ENCODE data around the gene CDCA8. TPM values are rescaled to one million over a fixed set of nuclear protein-coding genes. Genes with fewer than 3 reads are reported as not detected.
A peak's percentile ranks its signal among the peaks of the same experiment; 100 is the strongest.

The CDCA8 gene
- 7.0 TPM for polyA plus RNA-seq (ENCODE audit: insufficient read length)

DNA sequence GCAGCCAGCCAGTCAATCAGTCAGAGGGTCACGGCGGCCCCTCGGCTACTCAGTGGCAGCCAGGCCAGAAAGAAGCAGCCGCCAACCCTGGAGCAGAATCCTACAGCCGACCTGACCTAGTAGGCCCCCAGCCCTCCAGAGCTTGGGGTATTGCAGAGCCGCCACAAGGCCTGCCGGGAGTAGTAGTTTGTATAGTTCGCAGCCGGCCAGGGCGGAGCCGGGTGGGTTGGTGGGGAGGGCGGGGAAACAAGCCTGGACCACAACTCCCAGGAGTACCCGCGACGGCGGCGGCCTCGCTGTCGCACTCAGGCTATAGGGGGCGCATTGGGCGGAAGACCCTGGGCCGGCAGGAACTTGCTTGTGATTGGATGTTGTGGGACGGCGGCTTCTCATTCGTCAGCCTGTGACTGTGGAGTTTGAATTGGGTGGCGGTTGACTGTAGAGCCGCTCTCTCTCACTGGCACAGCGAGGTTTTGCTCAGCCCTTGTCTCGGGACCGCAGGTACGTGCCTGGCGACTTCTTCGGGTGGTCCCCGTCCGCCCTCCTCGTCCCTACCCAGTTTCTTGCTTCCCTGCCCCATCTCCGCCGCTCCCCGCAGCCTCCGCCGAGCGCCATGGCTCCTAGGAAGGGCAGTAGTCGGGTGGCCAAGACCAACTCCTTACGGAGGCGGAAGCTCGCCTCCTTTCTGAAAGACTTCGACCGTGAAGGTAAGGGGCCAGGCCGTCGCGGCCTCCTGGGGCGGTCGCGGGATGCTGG, at the start of gene CDCA8:
CDCA8 (plus strand) TSS at position 439 of the 756 bp plus-strand sequence; CDS start at position 614, 175 bp downstream.
- peak; percentile 93 for DNase-seq (ENCODE audit: low read depth)

DNA sequence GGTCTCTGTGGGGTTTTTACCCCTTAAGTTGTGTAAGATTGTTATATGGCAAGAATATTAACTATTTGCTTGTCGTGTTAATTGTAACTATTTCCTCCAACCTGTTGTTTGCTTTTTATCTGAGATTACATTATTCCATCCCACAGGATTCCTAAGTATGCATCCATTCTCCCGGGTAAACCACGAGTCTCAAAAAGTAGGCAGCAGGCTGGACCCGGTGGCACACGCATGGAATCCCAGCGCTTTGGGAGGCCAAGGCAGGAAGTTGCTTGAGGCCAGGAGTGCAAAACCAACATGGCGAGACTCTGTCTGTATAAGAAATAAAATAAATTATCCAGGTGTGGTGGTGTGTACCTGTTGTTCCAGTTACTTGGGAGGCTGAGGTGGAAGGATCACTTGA, 45.0 kb upstream of the CDCA8 start:
- DNase-seq (ENCODE audit: low read depth): no peak

DNA sequence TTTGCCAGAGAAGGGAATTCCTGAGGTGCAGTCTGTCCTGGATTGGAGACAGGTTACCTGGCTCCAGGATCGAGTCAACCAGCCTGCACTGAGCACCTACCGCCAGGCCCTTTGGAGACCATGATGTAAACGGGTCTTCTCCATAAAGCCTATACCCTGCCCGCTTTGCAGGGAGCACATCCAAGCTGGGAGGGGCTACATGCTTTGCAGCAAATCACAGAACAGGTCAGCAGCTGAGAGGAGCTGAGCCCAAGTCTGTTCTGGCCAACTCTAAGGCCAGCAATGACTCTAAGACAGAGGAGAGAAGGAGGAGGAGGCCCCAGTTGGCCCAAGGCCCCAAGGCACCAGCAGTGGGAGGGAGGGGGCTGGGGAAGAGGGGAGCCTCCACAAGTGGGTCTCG, 42.1 kb upstream of the CDCA8 start:
- DNase-seq (ENCODE audit: low read depth): no peak

DNA sequence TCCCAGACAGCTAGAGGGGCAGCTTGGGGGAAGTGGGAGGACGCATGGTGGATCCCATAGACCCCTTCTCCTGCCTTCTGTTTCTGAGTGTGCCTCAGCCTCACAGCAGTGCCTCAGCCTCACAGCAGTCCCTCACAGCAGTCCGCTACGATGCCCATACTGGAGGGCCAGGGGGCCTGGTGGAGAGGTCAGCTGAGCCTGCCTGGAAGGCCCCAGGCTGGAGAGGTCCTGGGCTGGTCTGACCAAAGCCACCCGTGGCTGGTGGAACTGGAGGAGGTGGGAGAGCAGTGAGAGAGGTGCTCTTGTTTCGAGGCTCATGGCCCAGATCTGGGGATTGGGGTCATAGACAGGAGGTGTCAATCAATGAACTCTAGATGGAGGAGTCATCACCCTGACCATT, 41.6 kb upstream of the CDCA8 start:
- DNase-seq (ENCODE audit: low read depth): no peak

DNA sequence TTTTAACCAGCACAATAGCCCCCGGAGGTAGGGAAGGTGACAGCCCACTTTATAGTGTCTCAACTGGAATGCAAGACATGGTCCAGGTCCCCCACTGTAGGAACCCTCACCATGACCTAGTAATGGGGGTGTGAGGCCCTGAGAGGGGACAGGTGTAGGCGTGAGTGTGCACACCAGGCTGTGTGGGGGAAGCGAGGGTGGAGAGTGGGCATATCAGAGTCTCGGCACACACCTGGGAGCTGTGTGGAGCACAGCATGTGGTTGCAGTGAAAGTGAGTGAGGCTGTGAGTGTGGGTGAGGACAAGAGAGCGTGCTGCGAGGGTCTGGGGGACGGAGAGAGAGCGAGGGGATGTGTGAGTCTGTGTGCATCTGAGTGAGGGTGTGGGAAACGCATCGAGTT, 40.5 kb upstream of the CDCA8 start:
- no peak for DNase-seq (ENCODE audit: low read depth)

DNA sequence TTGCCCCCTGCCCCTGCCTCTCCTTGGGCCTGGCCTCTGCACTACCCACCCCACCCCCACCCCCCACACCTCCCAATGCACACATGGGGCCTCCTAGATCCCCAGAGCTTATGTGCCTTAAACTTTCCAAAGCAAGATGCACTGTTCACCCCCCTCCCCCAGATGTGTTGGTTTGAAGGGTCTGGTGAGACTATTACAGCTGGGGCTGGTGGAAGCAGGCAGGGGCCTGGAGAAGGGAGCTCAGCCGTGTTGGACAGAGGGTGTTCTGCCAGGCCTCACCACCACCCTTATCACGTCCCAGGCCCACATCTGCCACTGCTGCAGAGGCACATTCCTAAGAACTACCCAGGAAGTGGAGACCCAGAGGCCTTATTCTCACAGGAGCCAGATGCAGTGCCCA, 39.3 kb upstream of the CDCA8 start:
- no peak for DNase-seq (ENCODE audit: low read depth)

DNA sequence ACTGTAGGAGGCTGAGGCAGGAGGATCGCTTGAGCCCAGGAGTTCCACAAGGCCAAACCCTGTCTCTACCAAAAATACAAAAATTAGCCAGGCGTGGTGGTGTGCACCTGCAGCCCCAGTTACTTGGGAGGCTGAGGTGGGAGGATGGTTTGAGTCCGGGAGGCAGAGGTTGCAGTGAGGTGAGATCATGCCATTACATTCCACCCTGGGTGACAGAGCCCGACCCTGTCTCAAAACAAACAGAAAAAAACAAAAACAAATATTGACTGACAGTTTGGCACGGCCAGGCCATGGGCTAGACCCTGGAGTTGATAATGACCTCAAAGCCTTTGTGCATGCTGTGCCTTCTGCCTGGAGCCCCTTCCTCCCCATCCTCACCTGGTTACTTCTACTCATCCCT, 38.4 kb upstream of the CDCA8 start:
- DNase-seq (ENCODE audit: low read depth): no peak

DNA sequence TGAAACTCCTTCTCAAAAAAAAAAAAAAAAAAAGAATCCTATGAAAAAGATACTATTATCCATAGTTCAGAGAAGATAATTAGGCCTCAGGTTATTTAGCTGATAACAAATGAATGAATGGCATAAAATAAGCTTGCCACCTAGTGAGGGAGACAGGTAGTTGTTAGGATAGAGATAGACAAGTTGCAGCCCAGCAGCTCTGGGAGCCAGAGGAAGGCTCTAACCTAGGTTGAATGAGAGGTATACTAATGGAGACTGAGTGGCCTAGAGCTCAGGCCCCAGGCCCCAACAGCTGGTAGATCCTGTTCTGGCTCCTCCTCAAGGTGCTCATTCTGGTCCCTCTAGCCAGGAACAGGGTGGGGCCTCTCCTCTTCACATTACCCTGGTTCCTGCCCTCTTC, 37.0 kb upstream of the CDCA8 start:
- DNase-seq (ENCODE audit: low read depth): no peak

DNA sequence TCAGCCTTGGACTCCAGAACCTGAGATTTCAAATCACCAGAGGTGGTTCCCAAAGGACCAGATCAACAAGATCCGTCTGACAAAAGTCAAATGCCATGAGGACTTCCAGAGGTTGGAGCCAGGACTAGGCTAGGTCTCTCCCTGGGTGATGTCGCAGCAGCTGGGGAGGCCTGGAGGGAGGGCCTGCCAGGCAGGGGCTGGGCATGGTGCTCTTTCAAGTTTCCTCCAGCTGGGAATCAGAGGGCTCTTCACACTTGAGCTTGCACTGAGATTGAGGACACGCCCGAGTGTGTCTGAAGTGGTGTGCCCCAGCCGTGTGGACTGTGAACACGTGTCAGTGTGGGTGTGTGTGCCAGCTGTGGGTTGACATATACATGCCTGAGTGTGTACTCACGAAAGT, 36.3 kb upstream of the CDCA8 start:
- DNase-seq (ENCODE audit: low read depth): no peak

DNA sequence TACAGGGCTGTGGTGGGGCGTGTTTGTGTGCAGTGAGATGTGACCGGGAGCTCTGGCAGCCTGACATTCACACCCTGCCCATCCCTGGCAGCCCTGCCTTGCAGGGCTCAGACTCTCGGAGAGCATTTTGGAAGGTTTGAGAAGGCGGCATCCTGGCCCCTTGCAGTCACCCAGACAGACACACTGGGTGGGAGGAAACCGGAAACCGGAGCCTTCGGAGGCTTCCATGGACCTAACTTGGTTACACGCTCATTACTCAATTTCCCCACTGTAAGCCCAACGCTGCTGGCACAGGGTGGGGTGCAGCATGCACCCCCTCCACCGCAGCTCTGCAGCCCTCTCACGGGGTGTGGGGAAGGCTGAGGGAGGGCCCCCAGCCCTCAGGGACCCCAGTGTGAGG, 35.4 kb upstream of the CDCA8 start:
- no peak for DNase-seq (ENCODE audit: low read depth)

DNA sequence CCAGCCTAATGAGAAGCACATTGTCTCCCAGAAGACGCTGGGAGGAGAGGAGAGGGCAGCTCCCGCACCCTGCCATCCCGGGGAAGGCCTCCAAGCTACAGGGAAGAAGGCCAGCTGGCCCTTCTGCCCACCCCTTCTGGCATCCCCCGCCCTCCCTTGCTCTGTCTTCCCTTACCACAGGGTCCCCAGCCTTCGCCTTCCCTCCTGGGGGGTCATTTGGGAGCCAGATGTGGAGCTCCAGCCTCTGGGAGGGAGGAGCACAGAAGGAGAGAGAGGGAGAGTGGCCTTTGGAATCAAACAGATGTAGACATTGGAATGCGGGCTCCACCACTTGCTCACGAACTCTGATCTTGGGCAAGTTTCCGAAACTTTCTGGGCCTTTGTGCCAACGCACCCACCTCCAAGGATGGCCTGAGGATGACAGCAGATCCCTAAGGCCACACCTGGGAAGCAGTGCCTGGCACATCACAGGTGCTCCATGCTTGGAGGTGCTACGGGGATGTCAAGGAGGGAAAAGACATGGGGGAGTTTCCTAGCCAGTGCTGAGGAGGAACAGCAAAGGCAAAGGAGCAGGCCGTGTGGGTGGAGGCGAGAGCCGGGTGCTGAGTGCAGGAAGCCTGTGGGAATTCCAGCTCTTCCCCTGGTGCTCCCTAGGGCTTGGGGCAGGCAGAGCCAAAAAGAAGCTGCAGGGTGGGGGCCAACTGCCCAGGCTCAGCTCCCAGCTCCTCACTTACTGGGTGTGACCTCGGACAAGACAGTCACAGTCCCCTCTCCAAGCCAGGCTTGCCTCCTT, 34.5 kb upstream of the CDCA8 start:
- no peak for DNase-seq (ENCODE audit: low read depth)

DNA sequence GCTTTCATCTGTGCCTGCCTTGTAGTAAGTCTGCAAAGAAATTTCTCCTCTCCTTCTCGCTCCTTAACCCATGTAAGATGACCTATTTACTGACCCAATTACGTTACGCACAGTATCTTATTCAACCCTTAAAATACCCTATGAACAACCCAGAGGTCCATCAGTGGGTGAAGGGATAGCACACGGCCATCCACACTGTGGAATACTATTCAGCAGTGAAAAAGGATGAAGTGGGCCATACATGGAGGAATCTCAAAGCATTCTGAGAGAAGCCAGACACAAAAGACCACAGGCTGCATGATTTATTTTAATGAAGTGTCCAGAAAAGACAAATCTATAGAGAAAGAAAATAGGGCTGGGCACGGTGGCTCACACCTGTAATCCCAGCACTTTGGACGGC, 33.8 kb upstream of the CDCA8 start:
- no peak for DNase-seq (ENCODE audit: low read depth)

DNA sequence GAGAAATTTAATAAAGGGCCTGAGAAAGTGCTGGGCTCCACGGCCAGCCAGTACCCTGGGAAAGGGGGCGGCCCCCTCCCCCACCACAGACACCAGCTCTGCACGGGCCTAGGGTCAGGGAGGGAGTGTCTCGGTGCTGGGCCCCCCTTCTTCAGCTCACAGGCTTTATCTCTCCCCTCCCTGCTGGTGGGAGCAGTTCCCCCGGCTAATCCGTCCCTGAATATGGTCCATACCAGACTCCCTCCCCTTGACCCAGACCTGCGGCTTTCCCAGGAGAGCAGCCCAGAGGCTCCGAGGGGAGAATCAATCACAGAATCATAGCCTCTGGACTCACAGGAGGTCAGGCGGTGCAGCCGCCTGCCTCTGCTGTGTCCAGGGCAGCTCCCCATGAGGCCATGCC, 31.7 kb upstream of the CDCA8 start:
- DNase-seq (ENCODE audit: low read depth): no peak

DNA sequence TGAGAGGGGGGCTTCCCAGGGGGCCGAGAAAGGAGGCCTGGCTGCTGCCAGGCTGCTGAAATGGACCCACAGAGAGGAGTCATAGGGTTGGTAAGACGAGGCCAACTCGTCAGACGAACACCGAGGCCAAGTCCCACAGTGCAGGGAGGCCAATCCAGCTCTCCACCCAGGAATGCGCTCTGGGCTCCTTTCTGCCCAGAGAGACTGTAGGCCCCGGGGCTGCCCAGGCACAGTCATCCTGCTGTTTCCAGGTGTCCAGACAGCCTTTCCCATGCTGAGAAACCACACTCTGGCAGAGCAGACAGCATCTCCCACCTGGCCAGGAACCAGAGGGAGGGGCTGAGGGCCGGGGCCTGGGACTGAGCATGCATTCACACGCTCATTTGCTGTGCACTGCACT, 30.9 kb upstream of the CDCA8 start:
- DNase-seq (ENCODE audit: low read depth): no peak

DNA sequence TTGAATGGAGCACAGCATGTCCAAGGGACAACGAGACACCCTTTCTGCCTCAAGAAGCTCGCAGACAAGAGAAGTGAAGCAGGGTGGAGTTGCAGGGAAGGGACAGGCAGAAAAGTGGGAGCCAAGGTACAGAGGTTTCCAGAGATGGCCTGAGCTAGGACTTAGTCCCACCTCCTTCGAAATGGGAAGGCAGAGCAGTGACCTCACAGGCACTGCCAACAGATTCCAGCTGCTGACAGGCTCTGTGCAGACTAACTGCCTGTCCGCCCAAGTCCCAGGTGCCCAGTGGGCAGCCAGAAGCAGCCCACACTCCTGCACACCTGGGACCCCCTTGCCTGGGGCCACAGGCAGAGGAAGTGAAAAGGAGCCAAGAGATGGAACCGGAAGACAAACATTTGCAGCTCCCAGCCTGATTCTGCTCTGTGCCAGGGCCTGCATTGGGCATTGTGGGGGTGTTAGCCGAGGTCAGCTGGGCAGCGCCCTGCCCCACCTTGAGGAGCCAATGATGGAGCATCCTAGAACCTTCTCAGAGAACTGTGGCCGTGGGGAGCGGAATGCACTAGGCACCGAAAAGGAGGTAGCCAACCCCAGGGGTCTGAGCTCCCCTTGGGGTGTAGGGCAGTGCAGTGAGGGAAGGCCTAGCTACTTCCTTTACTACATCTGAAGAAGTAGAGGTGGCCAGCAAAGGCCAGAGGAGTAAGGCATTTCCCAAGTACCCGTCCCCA, 30.1 kb upstream of the CDCA8 start:
- no peak for DNase-seq (ENCODE audit: low read depth)

DNA sequence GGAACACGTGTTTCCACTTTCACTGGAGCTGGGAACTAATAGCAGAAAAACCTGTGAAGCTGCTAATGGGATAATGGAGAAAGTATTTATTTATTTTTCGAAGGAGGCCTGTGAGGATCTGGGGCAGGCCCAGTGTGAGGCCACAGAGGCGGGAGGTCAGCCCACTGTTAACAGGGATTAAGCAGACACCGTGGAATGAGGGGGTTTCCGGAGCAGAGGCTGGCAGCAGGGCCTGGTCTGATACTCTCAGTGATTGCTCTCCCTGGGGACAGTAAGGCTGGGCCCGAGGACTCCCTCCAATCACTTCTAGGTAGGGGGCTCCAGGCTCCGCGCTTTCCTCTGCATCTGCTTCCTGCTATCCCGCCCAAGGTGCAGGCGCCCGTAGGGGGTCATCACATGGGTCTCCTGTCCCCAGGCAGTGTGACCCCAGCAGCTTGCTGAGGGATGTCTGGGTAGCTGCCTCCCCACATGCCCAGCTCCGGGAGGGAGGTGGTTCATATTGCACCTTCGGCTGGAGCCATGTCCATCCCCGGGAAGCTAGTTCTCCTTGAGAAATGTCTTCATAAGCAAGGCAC, 28.8 kb upstream of the CDCA8 start:
- DNase-seq (ENCODE audit: low read depth): no peak

DNA sequence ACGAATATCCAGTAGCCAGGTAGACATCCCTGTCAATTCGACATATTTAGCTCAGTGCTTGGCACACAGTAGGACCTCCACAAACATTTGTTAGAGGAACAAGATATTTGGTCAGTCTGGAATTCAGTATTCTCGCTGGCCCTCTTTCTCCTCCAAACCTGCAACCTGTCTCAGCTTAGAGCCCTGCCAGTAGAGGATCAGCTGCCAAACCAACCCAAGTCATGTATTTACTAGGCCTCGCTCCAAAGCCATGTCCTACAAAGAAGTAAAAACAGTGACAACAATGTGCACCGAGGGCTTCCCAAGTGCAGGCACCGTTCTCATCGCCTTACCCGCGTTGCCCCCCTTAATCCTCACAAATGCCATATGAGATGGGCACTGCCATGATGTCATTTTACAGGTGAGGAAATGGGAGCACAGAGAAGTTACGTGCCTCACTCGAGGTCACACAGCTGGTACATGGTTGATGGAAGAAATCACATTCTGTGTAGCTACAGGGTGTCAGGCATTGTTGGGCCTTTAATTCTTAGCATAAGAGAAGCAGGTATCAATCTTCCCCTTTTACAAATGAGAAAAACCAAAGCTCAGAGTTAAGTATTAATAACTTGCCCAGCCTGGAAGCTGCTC, 26.0 kb upstream of the CDCA8 start:
- DNase-seq (ENCODE audit: low read depth): no peak

DNA sequence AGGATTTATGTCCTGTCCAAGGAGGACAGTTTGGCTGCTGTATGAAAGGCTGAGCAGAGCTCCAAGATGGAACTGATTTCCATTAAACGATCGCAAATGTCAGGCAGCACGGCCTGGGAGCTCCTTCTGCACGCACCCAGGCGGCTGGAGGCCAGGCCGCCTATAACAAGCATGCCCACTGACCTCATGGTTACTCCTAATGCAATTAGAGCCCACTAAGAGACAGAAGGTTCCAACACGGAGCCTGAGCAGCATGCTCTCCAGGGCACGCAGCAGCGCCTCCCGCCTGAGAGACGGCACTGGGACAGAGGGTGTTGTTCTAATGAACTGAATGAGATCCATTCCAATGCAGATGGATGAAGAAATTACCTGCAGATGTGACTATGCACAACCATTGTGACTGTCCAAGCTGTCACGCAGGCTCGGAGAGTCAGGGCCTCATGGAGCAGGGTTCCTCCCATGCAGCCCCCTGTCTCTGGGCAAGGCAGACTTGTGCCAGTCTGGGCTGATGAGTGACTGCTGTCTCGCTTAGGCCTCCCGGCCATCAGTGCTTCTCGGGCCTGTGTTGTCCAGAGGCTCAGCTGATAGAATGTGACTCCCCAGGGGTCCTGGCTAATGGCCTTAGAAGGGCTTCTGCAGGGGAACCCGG, 25.2 kb upstream of the CDCA8 start:
- DNase-seq (ENCODE audit: low read depth): peak; percentile 16

DNA sequence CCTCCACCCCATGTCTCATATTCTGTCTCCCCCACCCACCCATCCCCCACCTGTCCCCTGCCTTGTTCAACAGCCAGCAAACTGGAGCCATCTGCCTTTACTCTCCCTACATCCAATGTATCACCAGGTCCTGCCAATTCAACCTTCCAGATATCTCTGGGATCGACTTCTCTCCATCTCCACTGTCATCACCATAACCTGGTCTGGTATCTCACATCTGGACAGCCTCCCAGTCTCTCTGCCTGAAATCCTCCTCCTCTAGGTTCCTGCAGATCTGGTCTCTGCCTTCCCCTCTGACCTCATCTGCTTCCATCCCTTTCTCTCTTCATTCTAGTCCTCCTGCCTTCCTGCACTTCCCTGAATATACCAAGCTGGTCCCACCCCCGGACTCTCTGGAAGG, 22.2 kb upstream of the CDCA8 start:
- DNase-seq (ENCODE audit: low read depth): no peak

DNA sequence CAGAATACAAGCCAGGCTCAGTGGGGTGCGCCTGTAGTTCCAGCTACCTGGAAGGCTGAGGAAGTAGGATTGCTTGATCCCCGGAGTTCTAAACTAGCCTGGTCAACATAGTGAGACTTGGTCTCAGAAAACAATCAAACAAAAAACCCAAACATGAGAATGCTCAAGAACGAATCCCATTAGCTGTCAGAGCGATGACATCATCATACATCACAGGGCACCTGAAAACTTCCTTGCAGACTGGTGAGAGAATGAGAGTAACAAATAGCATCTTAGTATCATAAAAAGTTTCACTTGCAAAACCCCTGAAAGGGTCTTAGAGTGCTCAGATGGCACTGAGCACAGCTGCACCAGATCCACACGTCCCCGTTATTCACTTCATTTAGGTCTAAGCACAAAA, 21.1 kb upstream of the CDCA8 start:
- no peak for DNase-seq (ENCODE audit: low read depth)

DNA sequence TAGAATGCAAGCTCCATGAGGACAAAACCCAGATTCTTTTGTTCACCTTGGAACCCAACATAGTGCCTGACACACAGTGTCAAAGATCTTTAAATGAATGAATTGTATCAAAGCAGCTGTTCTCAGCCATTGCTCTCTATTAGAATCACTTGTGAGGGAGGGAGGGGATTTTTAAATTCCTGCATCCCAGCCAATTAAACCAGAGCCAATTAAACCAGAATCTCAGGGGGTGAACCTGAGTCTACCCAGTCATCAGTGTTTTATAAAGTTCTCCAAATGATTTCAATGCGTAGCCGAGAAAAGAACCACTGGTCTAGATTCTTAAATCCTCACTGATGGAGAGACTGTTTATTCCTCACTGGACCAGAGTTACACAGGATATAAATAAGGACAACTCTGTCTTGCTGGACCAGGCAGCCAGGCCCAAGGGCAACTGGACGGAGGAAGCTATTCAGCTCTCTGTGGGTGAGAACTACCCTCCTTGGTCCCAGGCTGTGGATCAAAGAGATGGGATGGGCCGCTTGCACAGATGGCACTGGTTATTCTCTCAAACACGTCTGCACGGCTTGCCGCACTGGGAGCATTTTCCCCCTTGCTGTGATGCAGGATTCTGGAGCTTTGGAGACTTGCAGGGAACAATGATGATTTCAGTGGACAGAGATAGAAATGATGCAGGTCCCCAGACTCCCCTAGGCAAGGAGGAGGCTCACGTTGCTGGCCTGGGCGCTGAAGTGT, 20.0 kb upstream of the CDCA8 start:
- DNase-seq (ENCODE audit: low read depth): no peak

Data from forelimb muscle (tissue), 1 donor.